Embryonic facial prominence (tissue), 1 donor: Measurements from ENCODE around the gene GCFC2.

Experiments used
- DNase-seq: peaks from one replicate; pipeline ENCODE4 v3.0.0-alpha.2; 2016; ENCODE audit errors: extremely low spot score

Gene GCFC2

DNA sequence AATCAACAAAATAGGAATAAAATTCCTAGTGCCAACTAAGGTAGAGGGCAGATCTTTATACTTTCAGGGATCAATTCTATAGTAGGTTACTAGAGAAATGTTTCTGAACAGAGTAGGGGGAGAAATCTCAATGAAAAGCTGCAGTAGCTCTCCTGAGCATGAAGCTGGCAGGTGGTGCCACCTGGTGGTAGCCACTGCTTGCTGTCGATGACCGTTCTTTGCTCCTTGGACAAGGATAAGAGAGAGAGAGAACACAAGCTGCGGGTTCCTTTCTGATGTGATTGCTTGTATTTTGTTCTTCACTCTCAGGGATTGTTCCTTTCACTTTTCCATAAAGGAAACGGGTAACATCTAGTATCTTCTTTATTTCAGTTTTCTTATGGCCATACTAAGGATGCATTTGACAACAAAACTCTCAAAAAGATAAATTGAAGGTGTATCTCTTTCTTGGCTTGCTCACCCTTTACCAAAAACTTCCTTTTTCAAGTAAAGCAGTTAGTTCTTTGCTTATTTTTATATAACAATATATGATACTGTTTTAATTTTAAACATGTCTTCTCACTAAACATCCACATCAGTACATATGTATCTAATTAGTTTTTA lies 82.7 kb downstream of the GCFC2 start:
- DNase-seq, result no peak

- DNase-seq, result no peak
Measured at GRCh38 chr2:75622929-75623328, 87.8 kb downstream of the GCFC2 start.

DNA sequence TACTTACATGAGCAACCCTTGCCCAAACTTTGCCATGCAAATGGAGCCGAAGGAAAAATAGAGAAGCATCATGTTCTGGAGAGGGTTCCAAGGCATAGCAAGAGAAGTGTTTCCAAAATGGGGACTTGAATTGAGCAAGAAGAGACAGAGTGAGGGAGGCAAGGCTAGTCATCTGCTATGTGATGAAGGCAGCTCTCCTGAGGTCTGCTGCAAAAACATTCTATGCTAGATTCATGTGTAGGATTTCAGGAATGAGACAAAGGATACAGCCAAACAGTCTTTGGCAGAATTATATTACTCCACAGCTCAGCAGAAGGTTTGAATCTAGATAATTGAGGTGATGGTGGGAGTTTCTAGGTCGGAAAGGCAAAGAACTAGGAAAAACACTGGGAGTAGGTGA lies 88.2 kb downstream of the GCFC2 start:
- DNase-seq, result no peak

DNA sequence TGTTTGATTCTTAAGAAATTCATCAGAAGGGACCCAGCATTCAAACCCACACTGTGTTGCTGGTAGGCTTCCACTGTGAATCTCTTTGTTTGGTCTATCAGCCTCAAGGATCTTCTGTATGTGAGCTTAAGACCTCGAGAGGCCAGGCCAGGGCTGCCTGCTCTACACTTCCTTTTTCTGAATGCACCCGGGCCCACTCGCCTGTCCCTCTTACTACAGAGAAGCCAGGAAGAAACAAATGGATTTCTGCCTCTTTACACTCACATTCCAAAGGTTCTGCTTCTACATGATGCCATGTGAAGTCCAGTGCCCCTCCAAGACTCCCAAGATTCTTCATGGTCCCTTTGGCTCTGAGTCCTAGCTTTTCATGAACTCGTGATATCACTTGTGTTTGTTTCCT lies 89.5 kb downstream of the GCFC2 start:
- no peak for DNase-seq

DNA sequence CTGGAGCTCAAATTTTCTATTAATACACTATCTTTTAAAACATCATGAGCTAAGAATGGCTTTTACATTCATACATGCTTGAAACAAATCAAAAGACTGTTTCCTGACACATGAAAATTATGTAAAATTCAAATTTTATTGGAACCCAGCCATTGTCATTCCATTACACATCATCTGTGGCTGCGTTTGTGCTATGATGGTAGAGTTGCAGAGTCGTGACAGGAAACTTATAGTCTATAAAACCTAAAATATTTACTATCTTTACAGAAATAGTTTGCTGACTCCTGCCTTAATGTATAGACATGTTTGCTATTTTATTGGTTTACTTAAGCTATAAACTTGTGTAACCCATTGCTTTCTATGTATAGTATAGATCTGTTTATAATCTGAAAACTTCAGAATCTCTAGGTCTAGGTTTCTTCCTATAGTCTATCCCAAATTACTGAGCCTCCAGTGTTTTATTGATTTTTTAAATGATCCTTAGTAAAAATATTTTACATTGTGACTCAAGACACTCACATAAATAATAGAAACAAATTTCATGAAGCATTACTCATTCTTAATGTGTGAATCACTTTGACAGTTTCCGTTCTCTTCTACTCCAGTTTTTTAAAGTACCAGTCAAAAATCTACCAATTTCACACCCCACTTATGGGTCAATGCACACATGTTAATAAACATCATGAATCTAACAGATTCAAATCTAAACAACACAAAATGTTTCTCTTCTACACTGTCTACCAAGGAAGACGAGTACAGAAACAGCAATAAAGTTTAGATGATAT lies 90.6 kb downstream of the GCFC2 start:
- no peak for DNase-seq

- no peak for DNase-seq
Measured at GRCh38 chr2:75616933-75617332, 93.8 kb downstream of the GCFC2 start.

- DNase-seq, result no peak
Measured at GRCh38 chr2:75616406-75616805, 94.3 kb downstream of the GCFC2 start.

GRCh38 chr2:75614162-75614651 lies 96.5 kb downstream of the GCFC2 start:
- no peak for DNase-seq

GRCh38 chr2:75612862-75613243 lies 97.9 kb downstream of the GCFC2 start:
- no peak for DNase-seq
